GM18511 (cell line): ENCODE measurements around the gene PTPN14.

ENCODE experiments used
- ATAC-seq: cut with Tn5 transposase; IDR thresholded peaks from one replicate; pipeline ENCODE4 v1.9.1; 2021; ENCODE audit warnings: mild to moderate bottlenecking, moderate library complexity; ENCODE audit not compliant: unreplicated experiment

PTPN14 gene

GRCh38 chr1:214438530-214438929 is 112.9 kb downstream of the PTPN14 start:
- peak; percentile 35 for ATAC-seq

GRCh38 chr1:214438075-214438474 is 113.3 kb downstream of the PTPN14 start:
- ATAC-seq = no peak

- no peak for ATAC-seq
Observed at GRCh38 chr1:214435867-214436266, 115.5 kb downstream of the PTPN14 start.

GRCh38 chr1:214432245-214432644 is 119.2 kb downstream of the PTPN14 start:
- ATAC-seq = no peak

- no peak for ATAC-seq
Observed at GRCh38 chr1:214429951-214430770, 121.2 kb downstream of the PTPN14 start.

- peak; percentile 97 for ATAC-seq
Observed at GRCh38 chr1:214427871-214428277, 123.5 kb downstream of the PTPN14 start.

- no peak for ATAC-seq
Observed at GRCh38 chr1:214426426-214426812, 125.0 kb downstream of the PTPN14 start.

- ATAC-seq = no peak
Observed at GRCh38 chr1:214425716-214426425, 125.5 kb downstream of the PTPN14 start.

GRCh38 chr1:214425101-214425500 is 126.3 kb downstream of the PTPN14 start:
- ATAC-seq = no peak

- no peak for ATAC-seq
Observed at GRCh38 chr1:214423045-214423444, 128.4 kb downstream of the PTPN14 start.

- no peak for ATAC-seq
Observed at GRCh38 chr1:214422137-214422671, 129.2 kb downstream of the PTPN14 start.

- ATAC-seq = no peak
Observed at GRCh38 chr1:214420833-214421232, 130.6 kb downstream of the PTPN14 start.

- ATAC-seq = no peak
Observed at GRCh38 chr1:214420341-214420740, 131.1 kb downstream of the PTPN14 start.

GRCh38 chr1:214419650-214420049 is 131.8 kb downstream of the PTPN14 start:
- ATAC-seq = no peak

GRCh38 chr1:214418391-214418790 is 133.0 kb downstream of the PTPN14 start:
- ATAC-seq = peak; percentile 38

GRCh38 chr1:214417545-214418210 is 133.7 kb downstream of the PTPN14 start:
- no peak for ATAC-seq

GRCh38 chr1:214416858-214417257 is 134.5 kb downstream of the PTPN14 start:
- ATAC-seq = no peak

GRCh38 chr1:214416417-214416816 is 135.0 kb downstream of the PTPN14 start:
- ATAC-seq = no peak

- ATAC-seq = no peak
Observed at GRCh38 chr1:214415131-214415530, 136.3 kb downstream of the PTPN14 start.

- ATAC-seq = no peak
Observed at GRCh38 chr1:214414691-214415090, 136.7 kb downstream of the PTPN14 start.

GRCh38 chr1:214413315-214413714 is 138.1 kb downstream of the PTPN14 start:
- no peak for ATAC-seq
